Measurements from ENCODE around the gene TEX29.

Gene TEX29

DNA sequence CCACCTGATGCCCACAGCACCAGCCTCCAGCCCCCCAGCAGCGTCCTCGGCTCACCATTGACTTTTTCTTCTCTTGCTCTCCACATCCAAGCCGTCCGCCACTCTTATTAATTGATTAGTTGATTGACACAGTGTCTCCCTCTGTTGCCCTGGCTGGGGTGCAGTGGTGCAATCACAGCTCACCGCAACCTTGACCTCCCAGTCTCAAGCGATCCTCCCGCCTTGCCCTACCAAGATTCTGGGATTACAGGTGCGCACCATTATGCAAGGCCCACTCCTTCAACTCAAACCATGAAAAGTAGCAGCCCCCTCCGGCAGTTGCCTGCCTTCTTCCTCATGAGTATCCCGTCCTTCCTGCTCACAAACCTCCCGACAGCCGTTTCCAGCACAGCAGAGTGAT, 921 bp upstream of the TEX29 start:
- no peak for DNase-seq (ENCODE audit: low read depth)
- TF ChIP-seq, protein P1, sequence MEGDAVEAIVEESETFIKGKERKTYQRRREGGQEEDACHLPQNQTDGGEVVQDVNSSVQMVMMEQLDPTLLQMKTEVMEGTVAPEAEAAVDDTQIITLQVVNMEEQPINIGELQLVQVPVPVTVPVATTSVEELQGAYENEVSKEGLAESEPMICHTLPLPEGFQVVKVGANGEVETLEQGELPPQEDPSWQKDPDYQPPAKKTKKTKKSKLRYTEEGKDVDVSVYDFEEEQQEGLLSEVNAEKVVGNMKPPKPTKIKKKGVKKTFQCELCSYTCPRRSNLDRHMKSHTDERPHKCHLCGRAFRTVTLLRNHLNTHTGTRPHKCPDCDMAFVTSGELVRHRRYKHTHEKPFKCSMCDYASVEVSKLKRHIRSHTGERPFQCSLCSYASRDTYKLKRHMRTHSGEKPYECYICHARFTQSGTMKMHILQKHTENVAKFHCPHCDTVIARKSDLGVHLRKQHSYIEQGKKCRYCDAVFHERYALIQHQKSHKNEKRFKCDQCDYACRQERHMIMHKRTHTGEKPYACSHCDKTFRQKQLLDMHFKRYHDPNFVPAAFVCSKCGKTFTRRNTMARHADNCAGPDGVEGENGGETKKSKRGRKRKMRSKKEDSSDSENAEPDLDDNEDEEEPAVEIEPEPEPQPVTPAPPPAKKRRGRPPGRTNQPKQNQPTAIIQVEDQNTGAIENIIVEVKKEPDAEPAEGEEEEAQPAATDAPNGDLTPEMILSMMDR (IDR thresholded peaks at IDR 0.05; ENCODE audit: insufficient read depth, low read depth, low read length, missing control alignments), result no peak
- H3K4me3 ChIP-seq (ENCODE audit: low read length), result no peak overlapping the region

DNA sequence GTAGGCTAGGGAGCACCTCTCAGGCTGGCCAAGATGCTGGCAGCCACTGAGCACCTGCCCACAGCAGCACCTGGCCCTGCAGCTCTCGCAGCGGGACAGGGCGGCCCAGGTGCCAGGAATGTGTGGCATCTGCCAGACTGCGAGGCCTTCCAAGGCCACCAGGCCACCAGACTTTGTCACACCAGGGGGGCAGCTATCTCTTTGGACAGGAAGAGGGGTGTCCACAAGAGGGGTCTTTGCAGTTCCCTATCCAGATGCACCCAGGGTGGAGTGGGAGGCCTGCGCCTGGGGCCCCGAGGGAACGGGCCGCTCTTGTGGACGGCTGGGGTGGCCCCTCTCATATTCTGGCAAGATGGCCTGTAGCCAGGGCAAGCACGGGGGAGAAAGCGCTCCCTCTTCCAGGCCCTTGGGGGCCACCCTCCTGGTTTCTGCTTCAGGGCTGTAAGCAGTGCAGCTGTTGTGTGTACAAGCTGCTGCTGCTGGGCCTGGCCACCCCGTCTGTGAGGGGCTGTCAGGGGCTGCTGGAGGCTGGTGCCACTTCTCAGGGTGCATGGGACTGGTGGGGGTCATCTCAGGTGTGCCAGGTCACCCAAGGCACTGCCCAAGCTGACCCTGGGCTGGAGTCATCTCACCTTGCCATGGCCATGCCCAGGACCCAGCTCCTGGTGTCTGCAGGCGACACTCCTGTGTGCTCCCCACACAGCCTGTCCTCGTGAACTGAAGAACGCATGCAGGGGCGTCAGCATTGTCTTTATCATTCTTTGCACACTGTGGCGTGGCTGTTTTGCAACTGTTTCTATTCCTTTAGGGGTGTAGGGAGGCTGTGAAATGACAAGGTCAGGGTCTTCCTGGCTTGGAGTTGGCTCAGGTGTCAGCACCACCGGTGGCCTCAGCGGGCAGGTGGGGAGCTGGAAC, 1.8 kb downstream of the TEX29 start:
- TF ChIP-seq, protein P1 (IDR thresholded peaks at IDR 0.05; ENCODE audit: insufficient read depth, low read depth, low read length, missing control alignments), result no peak
- H3K4me3 ChIP-seq (ENCODE audit: low read length), result no peak overlapping the region
- no peak for DNase-seq (ENCODE audit: low read depth)

DNA sequence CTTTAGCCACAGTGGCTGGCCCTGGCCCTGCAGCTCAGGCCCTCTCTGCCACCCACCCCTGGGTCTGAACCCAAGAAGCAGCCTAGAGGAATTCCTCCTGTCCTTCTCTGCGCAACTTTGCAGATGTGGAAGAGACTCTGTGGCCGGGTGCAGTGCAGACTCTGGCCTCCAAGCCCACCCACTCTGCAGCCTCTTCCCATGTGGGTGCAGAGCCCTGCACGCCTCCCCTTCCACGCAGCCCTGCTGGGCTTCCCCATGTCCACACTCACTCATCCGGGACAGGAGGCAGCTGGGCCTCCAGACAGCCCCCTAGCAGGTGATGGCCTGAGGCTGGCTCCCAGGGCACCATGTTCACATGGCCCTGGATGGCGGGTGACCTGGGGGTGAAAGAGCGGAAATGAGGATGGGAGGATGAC, 2.5 kb downstream of the TEX29 start:
- no peak for DNase-seq (ENCODE audit: low read depth)
- H3K4me3 ChIP-seq (ENCODE audit: low read length), result no peak overlapping the region
- TF ChIP-seq, protein P1 (IDR thresholded peaks at IDR 0.05; ENCODE audit: insufficient read depth, low read depth, low read length, missing control alignments), result no peak

DNA sequence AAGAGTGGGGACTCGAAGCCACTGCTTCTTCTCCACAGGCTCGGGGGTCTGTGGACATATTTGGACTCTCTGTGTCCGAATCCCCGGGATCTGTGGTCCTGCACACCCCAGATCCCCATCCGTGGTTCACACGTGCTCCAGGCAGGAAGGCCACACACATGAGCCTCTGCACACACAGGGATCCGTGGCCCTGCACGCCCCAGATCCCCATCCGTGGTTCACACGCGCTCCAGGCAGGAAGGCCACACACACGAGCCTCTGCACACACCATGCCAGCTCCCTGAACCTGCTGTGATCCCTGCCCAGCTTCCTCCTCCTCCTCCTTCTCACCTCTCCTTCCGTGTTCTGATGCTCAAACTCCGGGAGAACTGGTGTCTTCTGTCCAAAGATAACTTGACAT, 3.1 kb downstream of the TEX29 start:
- DNase-seq (ENCODE audit: low read depth), result no peak
- H3K4me3 ChIP-seq (ENCODE audit: low read length), result no peak overlapping the region
- TF ChIP-seq, protein P1 (IDR thresholded peaks at IDR 0.05; ENCODE audit: insufficient read depth, low read depth, low read length, missing control alignments), result no peak

DNA sequence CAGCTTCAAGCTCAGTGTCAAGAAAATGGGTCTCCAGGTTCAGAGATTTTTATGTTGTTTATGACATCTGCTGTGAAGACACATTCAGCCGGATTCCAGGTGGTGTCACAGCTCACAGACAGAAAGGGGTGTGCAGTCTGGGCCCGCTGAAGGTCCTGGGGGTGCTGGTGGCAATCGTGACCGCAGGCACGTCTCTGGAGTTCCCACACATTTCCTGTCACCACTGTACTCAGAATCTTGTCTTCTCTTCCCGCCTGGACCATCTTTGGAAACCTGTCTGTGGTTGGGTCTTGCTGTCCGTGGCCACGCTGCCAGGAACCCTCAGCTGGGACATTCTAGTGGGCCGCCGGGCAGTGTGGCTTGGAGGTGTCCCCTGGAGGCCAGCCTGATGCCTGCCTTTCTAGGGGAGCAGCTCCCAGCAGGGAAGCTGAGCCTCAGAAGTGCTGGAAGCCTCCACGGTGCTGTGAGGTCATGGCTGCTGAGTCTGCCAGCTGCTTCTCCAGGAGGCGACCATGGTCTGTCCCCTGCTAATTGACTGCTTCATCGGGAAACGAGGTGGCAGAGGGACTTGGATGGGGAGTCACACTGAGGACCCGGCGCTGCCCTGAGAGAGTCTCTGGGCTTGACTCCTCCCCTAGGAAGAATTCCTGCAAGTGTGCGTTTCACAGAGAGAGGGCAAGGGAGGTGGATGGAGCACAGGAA, 3.7 kb downstream of the TEX29 start:
- TF ChIP-seq, protein P1 (IDR thresholded peaks at IDR 0.05; ENCODE audit: insufficient read depth, low read depth, low read length, missing control alignments), result no peak

DNA sequence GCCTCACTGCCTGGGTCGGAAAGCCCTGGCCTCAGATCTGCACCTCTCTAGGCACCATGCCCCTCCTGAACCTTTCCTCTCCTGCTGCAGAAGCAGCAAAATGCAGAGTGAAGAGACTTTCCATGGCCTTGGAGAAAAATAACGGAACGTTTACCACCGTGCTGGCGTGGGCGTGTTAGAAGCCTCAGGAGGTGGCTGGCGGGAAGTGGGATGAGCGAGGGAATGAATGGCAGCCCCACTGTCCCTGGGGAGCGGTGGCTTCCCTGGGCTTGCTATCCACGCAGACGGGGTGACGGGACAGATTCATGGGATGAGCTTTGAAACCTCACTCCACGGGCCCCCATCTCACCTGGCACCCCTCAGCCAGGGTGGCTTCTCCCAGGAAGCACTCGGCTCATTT, 4.3 kb downstream of the TEX29 start:
- no peak overlapping the region for H3K4me3 ChIP-seq (ENCODE audit: low read length)
- DNase-seq (ENCODE audit: low read depth), result no peak
- TF ChIP-seq, protein P1 (IDR thresholded peaks at IDR 0.05; ENCODE audit: insufficient read depth, low read depth, low read length, missing control alignments), result no peak

More for the DNA sequence above, 3.7 kb downstream of the TEX29 start:
- no peak for DNase-seq (ENCODE audit: low read depth)
- H3K4me3 ChIP-seq (ENCODE audit: low read length), result no peak overlapping the region
